ENCODE results near the gene TRMU. TPM values are rescaled to one million over a fixed set of nuclear protein-coding genes. Genes with fewer than 3 reads are reported as not detected.

TRMU gene
- total and polyA plus RNA-seq, 2 experiments from 2014 or later: 48.3 to 70.4 TPM

- TF ChIP-seq ZNF462 (CRISPR knock-in tag; IDR thresholded peaks at IDR 0.05) (no peak), ZNF114 (CRISPR knock-in tag; IDR thresholded peaks at IDR 0.05) (no peak), JUNB (IDR thresholded peaks at IDR 0.05; ENCODE audit: unreplicated experiment) (no peak), POLR2AphosphoS5 (IDR thresholded peaks at IDR 0.05; ENCODE audit: low read depth) (no peak), CTCF (conservative IDR thresholded peaks at IDR 0.05; ENCODE audit: low read depth in 2 of 2) (no peak)
- TF ChIP-seq, protein P1, sequence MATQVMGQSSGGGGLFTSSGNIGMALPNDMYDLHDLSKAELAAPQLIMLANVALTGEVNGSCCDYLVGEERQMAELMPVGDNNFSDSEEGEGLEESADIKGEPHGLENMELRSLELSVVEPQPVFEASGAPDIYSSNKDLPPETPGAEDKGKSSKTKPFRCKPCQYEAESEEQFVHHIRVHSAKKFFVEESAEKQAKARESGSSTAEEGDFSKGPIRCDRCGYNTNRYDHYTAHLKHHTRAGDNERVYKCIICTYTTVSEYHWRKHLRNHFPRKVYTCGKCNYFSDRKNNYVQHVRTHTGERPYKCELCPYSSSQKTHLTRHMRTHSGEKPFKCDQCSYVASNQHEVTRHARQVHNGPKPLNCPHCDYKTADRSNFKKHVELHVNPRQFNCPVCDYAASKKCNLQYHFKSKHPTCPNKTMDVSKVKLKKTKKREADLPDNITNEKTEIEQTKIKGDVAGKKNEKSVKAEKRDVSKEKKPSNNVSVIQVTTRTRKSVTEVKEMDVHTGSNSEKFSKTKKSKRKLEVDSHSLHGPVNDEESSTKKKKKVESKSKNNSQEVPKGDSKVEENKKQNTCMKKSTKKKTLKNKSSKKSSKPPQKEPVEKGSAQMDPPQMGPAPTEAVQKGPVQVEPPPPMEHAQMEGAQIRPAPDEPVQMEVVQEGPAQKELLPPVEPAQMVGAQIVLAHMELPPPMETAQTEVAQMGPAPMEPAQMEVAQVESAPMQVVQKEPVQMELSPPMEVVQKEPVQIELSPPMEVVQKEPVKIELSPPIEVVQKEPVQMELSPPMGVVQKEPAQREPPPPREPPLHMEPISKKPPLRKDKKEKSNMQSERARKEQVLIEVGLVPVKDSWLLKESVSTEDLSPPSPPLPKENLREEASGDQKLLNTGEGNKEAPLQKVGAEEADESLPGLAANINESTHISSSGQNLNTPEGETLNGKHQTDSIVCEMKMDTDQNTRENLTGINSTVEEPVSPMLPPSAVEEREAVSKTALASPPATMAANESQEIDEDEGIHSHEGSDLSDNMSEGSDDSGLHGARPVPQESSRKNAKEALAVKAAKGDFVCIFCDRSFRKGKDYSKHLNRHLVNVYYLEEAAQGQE (IDR thresholded peaks at IDR 0.05; ENCODE audit: unreplicated experiment): no peak
Measured at GRCh38 chr22:46364341-46365165, 29.0 kb downstream of the TRMU start (continued).

All from GM23338 (cell line).